ENCODE results near the gene ATP6V1G1.

DNA sequence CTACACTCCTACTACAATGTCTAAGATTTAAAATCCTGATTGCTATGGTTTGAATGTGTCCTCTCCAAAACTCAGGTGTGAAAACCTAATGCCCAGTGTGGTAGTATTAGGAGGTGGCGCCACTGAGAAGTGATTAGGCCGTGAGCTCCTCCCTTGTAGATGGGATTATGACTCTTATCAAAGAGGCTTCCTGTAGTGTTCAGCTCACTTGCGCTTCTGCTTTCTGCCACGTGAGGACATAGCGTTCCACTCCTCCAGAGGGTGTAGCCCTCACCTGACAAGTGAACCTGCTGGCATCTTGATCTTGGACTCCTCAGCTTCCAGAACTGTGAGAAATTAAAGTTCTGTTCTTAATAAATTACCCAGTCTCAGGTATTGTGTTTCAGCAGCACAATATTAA is 49.3 kb upstream of the ATP6V1G1 start:
- TF ChIP-seq CTCF (conservative IDR thresholded peaks at IDR 0.05) (peak; percentile 30; the same call in 1 of the 2 replicates), EZH2 (IDR thresholded peaks at IDR 0.05; ENCODE audit: low read depth) (no peak)

All from PC-9 (cell line).